Right kidney (tissue), 9 donors: Measurements from ENCODE around the gene SH3PXD2B.

Source experiments
- DNase-seq: peaks from one replicate; pipeline ENCODE4 v3.0.0-alpha.2; 2016
- long read RNA-seq, 8 donors: transcript quantifications; one replicate each; lab custom pipeline, GENCODE V29; 2026

SH3PXD2B gene
- long read RNA-seq, donor 1, result 0 reads
- long read RNA-seq, donor 2, full-length matches to known transcripts, result 1 of 1 reads
- long read RNA-seq, donor 2, partial matches to known transcripts, result 0 of 1 reads
- long read RNA-seq, donor 2, other reads (novel, unspliced or antisense), result 0 of 1 reads
- long read RNA-seq, donor 3, full-length matches to known transcripts, result 2 of 2 reads
- long read RNA-seq, donor 3, partial matches to known transcripts, result 0 of 2 reads
- long read RNA-seq, donor 3, other reads (novel, unspliced or antisense), result 0 of 2 reads
- long read RNA-seq, donor 4, full-length matches to known transcripts, result 2 of 9 reads
- long read RNA-seq, donor 4, partial matches to known transcripts, result 7 of 9 reads
- long read RNA-seq, donor 4, other reads (novel, unspliced or antisense), result 0 of 9 reads
- long read RNA-seq, donor 5, full-length matches to known transcripts, result 3 of 3 reads
- long read RNA-seq, donor 5, partial matches to known transcripts, result 0 of 3 reads
- long read RNA-seq, donor 5, other reads (novel, unspliced or antisense), result 0 of 3 reads
- long read RNA-seq, donor 6, full-length matches to known transcripts, result 2 of 17 reads
- long read RNA-seq, donor 6, partial matches to known transcripts, result 15 of 17 reads
- long read RNA-seq, donor 6, other reads (novel, unspliced or antisense), result 0 of 17 reads
- long read RNA-seq, donor 7, full-length matches to known transcripts, result 2 of 9 reads
- long read RNA-seq, donor 7, partial matches to known transcripts, result 7 of 9 reads
- long read RNA-seq, donor 7, other reads (novel, unspliced or antisense), result 0 of 9 reads
- long read RNA-seq, donor 8, full-length matches to known transcripts, result 1 of 1 reads
- long read RNA-seq, donor 8, partial matches to known transcripts, result 0 of 1 reads
- long read RNA-seq, donor 8, other reads (novel, unspliced or antisense), result 0 of 1 reads

DNA sequence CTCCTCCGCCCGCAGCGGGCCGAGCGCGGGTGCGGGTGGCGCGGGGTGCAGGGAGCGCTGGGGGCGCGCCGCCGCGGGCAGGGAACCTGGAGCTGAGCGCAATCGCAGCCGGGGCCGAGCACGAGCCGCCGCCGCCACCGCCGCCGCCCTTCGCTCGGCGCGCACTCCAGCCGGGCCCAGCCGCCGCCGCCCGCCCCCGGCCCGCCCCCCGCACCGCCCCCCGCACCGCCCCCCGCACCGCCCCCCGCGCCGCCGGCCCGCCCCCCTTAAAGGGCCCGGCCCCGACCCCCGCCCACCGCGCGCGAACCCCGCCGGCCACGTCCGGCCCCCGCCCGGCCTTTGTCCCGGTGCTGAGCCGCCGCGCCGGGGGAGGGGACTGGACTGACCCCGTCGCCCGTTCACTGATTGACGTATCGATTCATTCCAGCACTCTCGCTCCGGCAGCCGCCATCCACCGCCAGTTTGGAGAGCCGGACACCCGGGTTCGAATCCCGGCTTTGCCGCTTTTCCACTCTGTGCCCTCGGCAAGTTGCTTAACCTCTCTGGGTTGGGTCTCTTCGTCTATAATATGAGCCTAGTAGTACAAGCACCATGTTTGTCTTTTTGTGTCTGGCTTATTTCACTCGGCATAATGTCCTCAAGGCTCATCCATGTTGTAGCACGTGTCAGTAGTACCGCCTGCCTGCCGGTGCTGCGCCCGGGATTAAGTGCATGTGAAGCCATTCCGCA lies at the start of gene SH3PXD2B:
Gene SH3PXD2B (minus strand): TSS at position 168 of the 729 bp plus-strand sequence. CDS start 173 bp downstream, outside the sequence.
- peak; percentile 74 for DNase-seq

DNA sequence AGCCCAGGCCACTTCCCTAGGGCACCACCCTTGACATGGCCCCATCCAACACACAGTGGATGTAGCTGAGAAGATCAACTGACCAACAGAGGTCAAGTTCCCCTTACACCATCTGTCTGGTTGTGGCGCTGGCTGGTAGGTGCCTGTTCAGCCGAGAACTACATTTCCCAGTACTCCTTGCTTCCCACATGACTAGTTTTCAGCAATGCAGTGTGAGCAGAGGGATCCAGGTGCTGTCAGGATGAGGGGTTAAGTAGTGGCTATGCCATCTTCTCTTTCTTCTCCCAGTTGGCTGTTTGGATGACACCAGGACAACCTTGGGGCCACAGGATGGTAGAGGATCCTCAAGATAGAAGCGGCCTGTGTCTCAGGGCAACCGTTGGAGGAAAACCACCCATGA lies 48.6 kb upstream of the SH3PXD2B start:
- DNase-seq, result no peak

DNA sequence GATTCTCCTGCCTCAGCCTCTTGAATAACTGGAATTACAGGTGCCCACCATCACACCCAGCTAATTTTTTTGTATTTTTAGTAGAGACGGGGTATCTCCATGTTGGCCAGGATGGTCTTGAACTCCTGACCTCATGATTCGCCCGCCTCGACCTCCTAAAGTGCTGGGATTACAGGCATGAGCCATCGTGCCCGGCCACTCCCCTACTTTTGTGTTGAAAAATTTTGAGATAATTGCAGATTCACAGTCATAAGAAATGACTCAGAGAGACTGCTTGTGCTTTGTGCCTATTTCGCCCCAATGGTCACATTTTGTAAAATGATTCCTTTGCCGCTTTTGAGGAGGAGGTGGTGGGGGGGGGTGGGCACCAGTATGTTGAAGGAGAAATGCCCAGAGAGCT lies 48.1 kb upstream of the SH3PXD2B start:
- no peak for DNase-seq

DNA sequence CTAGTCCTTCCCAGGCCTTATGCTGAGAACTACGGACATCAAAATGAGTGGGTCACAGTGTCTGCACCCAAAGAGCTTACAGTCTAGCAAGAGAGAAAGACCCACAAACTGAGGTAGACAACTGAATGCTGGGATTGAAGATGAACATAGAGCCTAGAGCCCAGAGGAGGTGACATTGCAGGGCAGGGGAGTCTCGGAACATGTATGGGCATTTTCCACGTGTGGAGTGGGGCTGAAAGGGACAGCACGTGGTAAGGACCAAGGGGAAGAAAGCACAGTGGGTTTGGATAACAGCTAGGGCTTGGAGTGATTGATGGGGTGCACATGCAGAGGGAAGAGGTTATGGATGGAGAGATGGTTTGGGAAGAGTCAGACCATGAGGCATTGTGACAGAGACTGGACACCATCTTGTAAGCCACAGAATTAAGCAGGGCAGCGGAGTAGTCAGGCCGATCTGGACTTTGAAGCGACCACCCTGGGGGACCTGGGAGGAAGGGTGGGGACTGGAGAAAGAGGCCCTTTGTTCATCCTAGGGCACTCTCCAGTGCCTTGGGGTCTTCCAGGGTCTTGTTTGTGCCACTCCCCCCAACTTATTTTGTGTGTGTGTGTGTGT lies 47.5 kb upstream of the SH3PXD2B start:
- DNase-seq, result no peak

DNA sequence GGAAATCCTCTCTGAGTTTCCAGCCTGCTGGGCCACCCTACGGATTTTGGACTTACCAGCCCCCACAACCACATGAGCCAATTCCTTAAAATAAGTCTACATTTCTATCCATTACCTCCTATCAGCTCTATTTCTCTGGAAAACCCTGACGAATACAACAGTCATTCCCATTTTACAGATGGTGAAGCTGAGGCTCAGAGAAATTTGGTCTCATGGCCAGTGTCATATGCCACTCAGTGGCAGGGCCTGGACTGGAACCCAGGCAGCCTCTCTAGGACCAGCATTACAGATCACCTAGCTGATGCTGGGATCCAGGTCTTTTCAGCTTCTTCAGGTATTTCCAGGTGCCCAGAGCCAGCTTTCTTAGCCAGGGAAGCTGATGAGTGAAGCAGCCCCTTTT lies 45.0 kb upstream of the SH3PXD2B start:
- DNase-seq, result no peak

DNA sequence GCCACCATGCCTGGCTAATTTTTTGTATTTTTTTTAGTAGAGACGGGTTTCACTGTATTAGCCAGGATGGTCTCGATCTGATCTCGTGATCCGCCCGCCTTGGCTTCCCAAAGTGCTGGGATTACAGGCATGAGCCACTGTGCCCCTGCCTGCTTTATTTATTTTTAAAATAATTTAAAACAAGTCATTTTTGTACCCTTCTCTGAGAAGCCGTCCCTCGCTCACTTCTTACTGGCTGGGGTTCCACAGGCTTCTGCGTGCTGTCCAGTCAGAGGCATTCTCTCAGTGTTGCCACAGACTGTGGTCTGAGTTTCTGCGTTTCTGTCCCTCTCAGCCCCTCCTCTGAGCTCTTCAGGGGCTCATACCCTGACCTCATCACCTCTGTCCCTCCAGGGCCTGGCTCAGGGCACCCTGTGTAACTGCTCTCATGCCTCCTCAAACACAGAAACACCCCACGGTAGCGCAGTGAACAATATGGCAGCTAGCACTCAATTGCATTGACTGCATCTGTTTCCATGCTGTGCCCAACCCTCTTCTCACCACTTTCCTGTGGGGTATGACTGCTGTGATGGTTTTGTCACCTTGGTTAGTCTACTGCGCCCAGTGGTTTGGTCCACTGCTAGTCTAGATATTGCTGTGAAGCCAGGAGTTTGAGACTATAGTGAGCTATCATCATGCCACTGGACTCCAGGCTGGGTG lies 44.3 kb upstream of the SH3PXD2B start:
- no peak for DNase-seq

DNA sequence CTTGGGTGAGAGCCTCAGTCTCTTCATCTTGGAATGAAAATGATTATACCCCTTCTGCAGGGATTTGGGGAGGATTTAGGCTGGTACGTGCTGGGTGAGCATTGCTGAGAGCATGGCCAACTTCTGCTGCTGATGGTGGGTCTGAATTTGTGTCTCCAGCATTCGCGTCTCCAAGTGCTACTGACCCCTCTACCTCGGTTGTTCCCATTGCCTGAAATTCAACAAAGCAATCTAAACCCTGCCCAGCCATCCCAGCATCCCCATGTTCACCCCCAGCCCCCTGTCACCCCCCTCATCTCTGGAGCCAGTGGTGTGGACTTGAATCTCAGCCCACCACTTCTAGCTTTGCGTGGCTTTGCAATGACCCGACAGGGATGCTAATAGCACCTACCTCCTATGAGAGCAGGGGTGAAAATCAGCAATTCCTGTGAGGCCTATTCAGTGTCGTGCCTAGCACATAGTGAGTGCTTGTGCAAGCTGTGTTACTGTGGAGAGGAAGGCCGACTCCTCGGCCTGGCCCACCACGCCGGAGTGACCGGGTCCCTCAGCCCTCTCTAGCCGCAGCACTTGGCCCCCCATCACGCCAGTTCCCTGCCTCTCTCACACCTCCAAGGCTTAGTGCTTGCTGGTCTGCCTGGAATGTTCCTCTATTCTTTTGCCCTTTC lies 43.4 kb upstream of the SH3PXD2B start:
- no peak for DNase-seq

DNA sequence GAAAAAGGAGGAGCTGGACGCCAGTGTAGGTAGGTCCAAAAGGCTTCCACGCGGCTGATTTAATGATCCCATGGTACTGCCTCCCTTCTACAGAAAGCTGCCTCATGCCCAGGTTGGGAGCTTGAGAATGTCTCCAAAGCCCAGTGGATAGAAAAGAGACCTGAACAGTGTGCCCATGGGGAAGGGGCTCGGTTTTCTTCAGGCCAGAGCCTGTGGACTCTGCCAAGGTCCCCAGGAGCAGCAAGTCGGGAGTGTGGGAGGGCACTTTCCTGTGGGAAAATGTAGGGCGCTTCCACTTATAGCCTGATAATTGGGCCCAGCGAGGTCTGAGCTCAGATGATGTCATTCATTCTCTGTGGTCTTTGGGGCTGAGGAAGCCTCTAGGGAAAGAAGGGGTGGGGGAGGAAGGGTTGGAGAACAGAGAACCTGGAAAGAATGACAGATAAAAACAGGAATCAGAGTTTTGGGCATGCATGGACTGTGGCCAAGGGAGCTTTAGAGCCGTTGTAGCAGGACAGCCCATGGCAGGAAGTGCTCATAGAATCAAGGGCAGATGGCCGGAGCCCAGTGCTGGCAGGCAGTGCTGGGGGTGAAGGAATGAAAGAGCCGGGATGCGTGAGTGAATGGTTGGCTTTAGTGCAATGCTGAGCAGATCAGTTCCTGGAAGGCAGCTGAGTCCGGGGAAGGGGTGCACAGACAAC lies 42.5 kb upstream of the SH3PXD2B start:
- no peak for DNase-seq

DNA sequence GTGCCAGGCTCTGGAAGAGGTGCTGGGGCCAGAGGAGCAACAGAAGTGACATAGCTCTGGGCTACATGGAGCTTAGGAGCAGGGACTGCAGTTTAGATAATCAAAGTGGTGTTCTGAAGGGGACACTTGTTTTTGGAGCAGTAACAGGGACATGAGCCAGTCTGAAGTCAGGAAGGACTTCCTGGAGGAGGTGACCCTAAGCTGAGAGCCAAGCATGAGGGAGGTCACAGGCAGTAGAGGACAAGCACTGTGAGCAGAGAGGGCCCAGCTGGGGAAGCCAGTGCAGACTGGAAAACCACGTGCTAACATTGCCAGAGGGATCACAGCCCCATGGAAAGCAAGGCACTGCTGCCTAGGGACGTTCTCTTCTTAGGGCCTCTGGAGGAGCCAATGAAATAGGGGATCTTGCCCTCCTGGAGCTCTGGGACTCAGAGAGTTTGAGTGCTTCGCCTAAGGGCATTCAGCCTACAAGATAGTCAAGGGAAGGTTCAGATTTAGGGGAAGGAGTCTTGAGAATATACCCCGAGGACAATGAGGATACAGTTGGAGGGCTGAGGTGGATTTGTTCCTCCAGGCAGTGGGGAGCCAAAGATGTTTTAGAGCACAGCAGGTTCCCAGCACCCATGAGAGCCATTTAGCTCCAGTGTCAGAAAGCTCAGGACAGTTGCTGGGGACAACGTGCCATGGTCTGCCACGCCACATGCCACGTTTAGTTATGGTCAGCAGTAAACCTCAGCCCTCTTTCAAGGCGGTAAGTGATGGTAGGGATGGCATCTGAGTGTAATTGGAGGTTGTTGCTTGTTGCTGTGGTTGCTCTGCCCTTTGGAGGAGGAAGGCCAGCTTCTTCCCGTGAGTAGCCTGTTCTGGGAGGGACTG lies 40.5 kb upstream of the SH3PXD2B start:
- DNase-seq, result no peak

DNA sequence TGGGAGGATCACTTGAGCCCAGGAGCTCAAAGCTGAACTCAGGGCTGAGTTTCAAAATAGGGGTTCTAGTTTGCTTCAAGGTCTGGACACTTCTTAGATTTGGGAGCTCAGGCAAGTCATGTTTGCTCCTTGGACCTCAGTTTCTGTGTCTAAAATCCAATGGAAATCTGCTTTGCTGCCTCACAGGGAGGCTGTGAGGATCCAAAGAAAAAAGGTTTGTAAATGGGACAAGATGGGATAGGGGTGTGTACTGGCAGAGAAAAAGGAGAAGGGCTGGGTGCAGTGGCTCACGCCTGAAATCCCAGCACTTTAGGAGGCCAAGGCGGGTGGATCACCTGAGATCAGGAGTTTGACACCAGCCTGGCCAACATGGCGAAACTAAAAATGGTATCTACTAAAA lies 39.6 kb upstream of the SH3PXD2B start:
- DNase-seq, result no peak

DNA sequence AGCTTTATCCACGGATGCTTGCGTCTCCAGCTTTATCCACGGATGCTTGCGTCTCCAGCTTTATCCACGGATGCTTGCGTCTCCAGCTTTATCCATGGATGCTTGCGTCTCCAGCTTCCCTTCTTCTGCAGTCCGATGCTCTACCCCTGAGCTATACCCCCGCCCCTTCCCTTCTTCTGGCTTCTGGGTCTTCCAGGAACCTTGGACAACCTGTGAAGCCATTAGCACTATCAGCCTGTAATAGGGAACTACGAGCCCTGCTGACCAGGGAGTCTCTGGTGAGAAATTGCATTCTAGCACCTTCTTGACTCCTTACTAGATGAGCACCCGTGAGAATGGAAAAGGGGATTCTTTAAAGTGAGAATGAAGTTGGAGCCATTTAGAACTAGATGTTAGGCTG lies 39.1 kb upstream of the SH3PXD2B start:
- DNase-seq, result no peak

DNA sequence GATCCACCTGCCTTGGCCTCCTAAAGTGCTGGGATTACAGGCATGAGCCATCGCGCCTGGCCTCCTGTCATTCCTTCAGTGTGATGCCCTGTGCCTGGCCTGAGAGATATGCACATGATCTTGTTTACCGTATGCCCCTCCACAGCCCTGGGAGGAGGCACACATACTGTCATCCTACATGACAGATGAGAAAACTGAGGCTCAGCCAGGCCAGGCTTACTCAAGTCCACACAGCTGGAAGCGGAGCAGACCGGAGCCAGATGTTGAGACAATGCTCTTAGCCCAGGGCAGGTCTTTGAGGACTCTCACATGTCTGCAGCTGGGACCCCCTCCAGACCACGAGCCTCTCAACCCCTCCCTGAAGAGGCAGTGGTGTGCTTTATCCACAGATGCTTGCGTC lies 38.7 kb upstream of the SH3PXD2B start:
- DNase-seq, result no peak

DNA sequence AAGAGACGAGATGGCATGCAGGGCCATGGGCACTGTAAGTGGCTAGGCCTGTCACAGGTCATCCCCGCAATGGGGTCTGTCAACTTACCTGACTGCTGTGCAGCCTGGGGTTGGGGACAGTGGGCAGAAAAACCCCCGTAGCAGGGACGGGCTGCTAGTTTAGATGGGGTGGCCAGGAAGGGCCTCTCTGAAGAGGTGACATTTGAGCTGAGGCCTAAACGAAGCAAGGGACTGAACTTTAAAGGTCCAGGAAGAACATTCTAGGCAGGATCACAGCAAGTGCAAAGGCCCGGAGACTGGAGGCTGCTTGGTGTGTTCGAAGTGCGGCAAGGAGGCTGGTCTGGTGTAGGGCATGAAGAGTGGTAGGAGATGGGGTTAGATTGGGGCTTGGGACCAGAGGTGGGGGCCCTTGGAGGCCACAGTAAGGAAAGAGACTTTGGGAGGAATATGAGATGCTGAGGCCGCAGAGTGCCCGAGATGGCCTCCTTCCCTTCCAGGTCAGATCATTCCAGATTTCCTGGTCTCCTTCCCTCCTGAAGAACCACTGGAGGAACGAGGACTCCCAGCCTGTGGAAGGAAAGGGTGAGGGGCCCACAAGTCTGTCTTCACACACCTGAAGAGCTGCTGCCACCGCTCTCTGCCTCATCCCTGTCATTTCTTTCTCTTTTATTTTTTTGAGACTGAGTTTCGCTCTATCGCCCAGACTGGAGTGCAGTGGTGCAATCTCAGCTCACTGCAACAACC lies 37.9 kb upstream of the SH3PXD2B start:
- DNase-seq, result no peak

DNA sequence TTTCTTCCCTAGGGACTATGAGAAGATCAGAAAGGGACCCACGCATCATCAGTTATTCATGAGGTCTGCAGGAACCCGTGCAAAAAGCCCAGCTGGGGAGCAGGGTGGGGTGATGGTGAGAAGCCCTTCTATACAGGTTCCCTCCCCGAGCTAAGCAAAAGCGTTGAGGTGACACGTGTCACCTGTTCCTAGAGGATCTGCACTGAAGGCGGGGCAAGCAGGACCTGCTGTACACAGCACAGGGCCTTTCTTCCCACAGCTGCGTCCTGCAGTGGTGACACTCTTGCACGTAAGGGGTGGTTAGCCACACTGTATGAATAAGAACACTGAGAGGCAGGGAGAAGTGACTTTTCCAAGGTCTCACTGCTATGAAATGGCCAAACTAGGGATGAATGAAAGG lies 37.2 kb upstream of the SH3PXD2B start:
- DNase-seq, result no peak

DNA sequence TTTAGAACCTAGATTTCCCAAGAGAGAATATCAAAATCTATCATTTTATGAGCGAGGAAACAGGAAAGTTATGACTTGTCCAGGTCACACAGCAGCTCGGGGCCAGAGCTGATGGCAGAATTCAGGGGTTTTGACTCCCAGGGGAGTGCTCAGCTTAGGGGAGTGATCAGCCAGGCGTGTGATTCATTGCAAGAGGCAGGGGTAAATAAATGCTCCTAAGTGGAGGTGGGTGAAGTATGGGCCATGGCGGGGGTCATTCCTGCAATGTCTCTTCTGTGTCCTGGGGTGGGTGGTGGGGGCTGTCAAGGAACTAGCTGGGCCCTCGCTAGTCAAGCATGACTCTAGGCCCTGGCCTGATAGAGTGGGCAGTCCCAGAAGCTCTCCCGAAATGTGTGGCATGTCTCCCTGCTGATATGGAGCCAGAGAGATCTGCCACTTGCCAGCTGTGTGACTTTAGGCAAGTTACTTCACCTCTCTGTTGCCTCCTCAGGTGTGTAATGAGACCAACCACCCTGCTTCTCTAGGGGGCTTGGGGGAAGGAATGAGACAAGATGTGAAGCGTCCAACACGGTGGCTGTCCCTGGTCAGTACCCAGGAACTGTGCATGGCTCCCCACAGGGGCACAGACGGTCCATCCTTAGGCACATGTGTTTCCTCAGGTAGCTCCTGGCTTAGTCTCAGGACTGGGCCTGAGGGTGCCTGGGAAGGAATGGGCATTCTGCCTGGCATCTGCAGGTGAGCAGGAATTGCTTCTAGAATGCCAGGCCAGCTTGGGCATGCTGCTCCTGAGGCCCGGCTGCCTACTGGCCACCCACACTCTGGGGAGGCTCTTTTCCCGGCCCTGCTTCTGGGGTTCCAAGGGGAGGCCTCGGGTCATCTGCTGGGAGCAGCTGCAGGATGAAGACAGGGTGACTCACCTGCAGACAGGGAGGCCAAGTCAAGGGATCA lies 36.5 kb upstream of the SH3PXD2B start:
- DNase-seq, result no peak

DNA sequence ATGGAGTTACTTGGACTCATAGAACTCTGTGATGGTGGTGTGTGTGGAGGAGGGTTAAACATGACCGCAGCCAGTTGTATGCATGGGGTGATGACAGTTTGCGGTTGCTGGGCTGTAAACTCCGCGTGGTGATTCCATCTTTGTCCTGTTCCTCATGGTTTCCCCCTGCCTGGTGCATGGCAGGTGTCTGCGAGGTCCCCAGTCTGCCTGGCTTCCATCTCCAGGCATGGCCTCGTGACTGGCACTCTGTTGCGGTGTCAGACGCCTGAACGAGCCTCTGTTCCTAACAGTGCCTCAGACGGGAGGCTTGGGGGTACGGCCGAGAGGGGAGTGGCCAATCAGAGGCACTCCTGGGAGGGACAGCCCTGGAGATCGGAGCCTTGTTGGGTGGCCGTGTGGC lies 33.9 kb upstream of the SH3PXD2B start:
- no peak for DNase-seq

DNA sequence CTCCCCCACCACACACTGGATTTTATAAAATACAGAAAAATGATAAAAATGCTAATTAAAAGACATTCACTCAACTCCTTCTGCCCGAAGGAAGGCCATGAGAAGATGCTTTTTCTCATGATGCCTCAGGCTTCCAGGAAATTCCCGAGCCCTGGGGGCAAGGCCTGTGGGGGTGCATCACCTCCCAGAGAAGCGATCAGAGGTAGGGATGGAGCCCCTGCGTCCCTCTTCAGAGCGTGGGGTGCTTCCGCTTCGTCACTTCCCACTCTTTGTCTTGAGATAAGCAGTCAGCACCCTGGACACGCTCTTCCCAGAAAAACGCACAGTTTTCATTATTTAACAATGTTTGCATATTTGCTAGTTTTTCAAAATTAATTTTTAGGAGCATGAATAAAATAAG lies 33.3 kb upstream of the SH3PXD2B start:
- no peak for DNase-seq
